Measurements from ENCODE around the gene CHURC1.
"Not testable (repeated sequence)": the region's sequence is repeated elsewhere in the genome, so short reads cannot be mapped to it uniquely, and the experiment has no call there.

Gene CHURC1

DNA sequence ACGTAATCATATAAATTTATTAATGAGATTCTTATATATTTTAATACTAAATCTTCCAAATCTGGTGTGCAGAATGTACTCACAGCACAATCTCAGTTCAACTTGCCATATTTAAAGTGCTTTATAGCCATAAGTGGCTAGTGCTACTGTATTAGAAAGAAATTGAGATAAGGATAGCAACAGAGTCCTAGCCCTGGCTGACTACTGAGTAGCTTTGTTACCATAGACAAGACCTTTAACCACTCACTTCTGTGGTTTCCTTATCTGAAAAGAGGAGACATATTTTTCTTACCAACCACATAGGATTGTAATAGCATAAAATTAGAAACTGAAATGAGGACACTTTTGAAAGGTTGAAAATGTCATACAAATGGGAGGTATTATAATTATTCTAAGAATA is 2.0 kb upstream of the CHURC1 start:
- no peak overlapping the region for H3K4me3 ChIP-seq (ENCODE audit: low read length)
- no peaks in the 10 kb centered on the region for H3K9me3 ChIP-seq (ENCODE audit: control insufficient read depth, low read depth, low read length)
- no peak overlapping the region for H3K27ac ChIP-seq (ENCODE audit: low read length)
- H3K4me1 ChIP-seq (ENCODE audit: control insufficient read depth, low read depth, low read length) = peaks cover 6% of the 10 kb centered on the region
- H3K27me3 ChIP-seq (ENCODE audit: control insufficient read depth, insufficient read depth, low read length) = no peaks in the 10 kb centered on the region
- H3K9ac ChIP-seq (ENCODE audit: low read length) = no peak overlapping the region
- no peaks in the 10 kb centered on the region for H3K36me3 ChIP-seq (ENCODE audit: control insufficient read depth, low read depth, low read length)

DNA sequence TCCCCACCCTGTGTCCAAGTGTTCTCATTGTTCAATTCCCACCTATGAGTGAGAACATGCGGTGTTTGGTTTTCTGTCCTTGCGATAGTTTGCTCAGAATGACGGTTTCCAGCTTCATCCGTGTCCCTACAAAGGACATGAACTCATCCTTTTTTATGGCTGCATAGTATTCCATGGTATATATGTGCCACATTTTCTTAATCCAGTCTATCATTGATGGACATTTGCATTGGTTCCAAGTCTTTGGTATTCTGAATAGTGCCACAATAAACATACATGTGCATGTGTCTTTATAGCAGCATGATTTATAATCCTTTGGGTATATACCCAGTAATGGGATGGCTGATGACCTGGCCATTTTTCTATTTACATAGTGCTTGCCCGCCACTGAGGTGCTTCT is 778 bp upstream of the CHURC1 start:
- H3K27ac ChIP-seq (ENCODE audit: low read length); H3K4me1 ChIP-seq (ENCODE audit: control insufficient read depth, low read depth, low read length); H3K36me3 ChIP-seq (ENCODE audit: control insufficient read depth, low read depth, low read length); H3K9me3 ChIP-seq (ENCODE audit: control insufficient read depth, low read depth, low read length); H3K4me3 ChIP-seq (ENCODE audit: low read length); H3K27me3 ChIP-seq (ENCODE audit: control insufficient read depth, insufficient read depth, low read length); H3K9ac ChIP-seq (ENCODE audit: low read length): not testable (repeated sequence)

DNA sequence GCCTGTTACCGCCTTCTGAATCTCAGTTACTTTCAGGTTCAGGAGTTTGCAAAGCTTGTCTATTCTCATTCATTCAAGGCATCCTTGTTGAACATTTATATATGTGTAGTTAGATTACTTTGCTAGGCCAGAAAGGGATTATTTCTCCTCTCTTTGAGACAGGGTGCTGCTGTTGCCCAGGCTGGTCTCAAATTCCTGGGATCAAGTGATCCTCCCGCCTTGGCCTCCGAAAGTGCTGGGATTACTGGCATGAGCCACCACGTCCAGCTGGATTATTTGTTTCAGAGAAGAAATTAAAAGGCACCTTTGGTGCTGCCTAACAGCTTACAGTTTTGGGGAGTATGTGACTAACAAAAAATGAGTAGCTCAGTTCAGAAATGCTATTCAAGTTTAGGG is 772 bp downstream of the CHURC1 start:
- Histone ChIP-seq H3K9me3 (ENCODE audit: control insufficient read depth, low read depth, low read length) (no peaks in the 10 kb centered on the region), H3K27ac (ENCODE audit: low read length) (peak overlapping the region; percentile 96), H3K9ac (ENCODE audit: low read length) (peak overlapping the region; percentile 99), H3K4me3 (ENCODE audit: low read length) (peak overlapping the region; percentile 99), H3K27me3 (ENCODE audit: control insufficient read depth, insufficient read depth, low read length) (no peaks in the 10 kb centered on the region), H3K36me3 (ENCODE audit: control insufficient read depth, low read depth, low read length) (no peaks in the 10 kb centered on the region), H3K4me1 (ENCODE audit: control insufficient read depth, low read depth, low read length) (peaks cover 6% of the 10 kb centered on the region)

- Histone ChIP-seq H3K27ac (ENCODE audit: low read length) (no peak overlapping the region), H3K27me3 (ENCODE audit: control insufficient read depth, insufficient read depth, low read length) (no peaks in the 10 kb centered on the region), H3K36me3 (ENCODE audit: control insufficient read depth, low read depth, low read length) (no peaks in the 10 kb centered on the region), H3K4me1 (ENCODE audit: control insufficient read depth, low read depth, low read length) (peaks cover 6% of the 10 kb centered on the region), H3K9ac (ENCODE audit: low read length) (no peak overlapping the region), H3K4me3 (ENCODE audit: low read length) (peak overlapping the region; percentile 99), H3K9me3 (ENCODE audit: control insufficient read depth, low read depth, low read length) (no peaks in the 10 kb centered on the region)
Observed at GRCh38 chr14:64915797-64916196, 1.5 kb downstream of the CHURC1 start.

GRCh38 chr14:64918216-64918615 is 4.0 kb downstream of the CHURC1 start:
- Histone ChIP-seq H3K9me3 (ENCODE audit: control insufficient read depth, low read depth, low read length) (no peaks in the 10 kb centered on the region), H3K9ac (ENCODE audit: low read length) (no peak overlapping the region), H3K4me1 (ENCODE audit: control insufficient read depth, low read depth, low read length) (peaks cover 6% of the 10 kb centered on the region), H3K36me3 (ENCODE audit: control insufficient read depth, low read depth, low read length) (no peaks in the 10 kb centered on the region), H3K27ac (ENCODE audit: low read length) (no peak overlapping the region), H3K27me3 (ENCODE audit: control insufficient read depth, insufficient read depth, low read length) (no peaks in the 10 kb centered on the region), H3K4me3 (ENCODE audit: low read length) (no peak overlapping the region)

DNA sequence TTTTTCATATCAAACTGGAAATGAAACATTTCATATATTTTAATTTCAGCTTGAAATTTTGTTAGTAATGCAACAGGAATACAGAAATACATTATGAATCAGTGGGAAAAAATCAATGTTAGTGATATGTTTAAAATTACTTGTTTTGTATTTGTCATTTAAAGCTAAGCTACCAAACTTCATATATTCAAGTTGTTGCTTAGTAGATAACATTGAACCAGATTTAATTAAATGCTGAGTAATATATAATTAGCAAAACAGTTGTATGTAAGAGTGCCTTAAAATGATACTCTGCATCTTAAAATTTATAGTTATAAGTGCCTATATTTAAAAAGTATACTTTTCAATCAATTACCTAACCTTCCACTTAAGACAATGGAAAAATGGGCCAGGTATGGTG is 5.0 kb downstream of the CHURC1 start:
- H3K4me3 ChIP-seq (ENCODE audit: low read length) = no peak overlapping the region
- no peaks in the 10 kb centered on the region for H3K27me3 ChIP-seq (ENCODE audit: control insufficient read depth, insufficient read depth, low read length)
- H3K9me3 ChIP-seq (ENCODE audit: control insufficient read depth, low read depth, low read length) = no peaks in the 10 kb centered on the region
- H3K9ac ChIP-seq (ENCODE audit: low read length) = no peak overlapping the region
- peaks cover 6% of the 10 kb centered on the region for H3K4me1 ChIP-seq (ENCODE audit: control insufficient read depth, low read depth, low read length)
- H3K36me3 ChIP-seq (ENCODE audit: control insufficient read depth, low read depth, low read length) = peaks cover 6% of the 10 kb centered on the region
- H3K27ac ChIP-seq (ENCODE audit: low read length) = no peak overlapping the region

DNA sequence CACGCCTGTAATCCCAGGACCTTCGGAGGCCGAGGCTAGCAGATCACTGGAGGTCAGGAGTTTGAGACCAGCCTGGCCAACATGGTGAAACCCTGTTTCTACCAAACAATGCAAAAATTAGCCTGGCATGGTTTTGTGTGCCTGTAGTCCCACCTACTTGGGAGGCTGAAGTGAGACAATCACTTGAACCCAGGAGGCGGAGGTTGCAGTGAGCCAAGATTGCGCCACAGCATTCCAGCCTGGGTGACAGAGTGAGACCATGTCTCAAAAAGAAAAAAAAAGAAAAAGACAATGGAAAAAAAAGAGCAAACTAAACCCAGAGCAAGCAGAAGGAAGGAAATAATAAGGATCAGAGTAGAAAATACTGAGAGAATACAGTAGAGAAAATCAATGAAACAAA is 5.4 kb downstream of the CHURC1 start:
- no peaks in the 10 kb centered on the region for H3K9me3 ChIP-seq (ENCODE audit: control insufficient read depth, low read depth, low read length)
- H3K27me3 ChIP-seq (ENCODE audit: control insufficient read depth, insufficient read depth, low read length) = no peaks in the 10 kb centered on the region
- H3K27ac ChIP-seq (ENCODE audit: low read length) = no peak overlapping the region
- H3K9ac ChIP-seq (ENCODE audit: low read length) = no peak overlapping the region
- H3K36me3 ChIP-seq (ENCODE audit: control insufficient read depth, low read depth, low read length) = peaks cover 10% of the 10 kb centered on the region
- H3K4me1 ChIP-seq (ENCODE audit: control insufficient read depth, low read depth, low read length) = peaks cover 6% of the 10 kb centered on the region
- no peak overlapping the region for H3K4me3 ChIP-seq (ENCODE audit: low read length)

DNA sequence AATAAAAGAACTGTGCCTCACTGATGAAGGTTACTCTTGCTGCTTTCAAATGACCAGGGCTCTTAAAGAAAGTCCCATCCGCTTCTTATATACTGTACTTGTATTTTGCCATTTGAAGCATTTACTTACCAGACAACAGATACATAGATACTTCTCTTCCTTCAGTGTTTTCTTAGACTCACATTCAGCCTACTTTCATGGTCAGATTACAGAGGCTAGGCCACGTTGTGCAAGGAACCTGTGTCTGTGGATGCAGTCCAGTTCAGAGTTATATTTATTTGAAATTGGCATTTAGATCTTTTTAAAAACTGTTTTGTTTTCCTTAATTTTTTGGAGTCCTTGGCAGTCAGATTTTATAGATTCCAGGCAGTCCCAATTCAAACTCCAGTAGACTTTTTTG is 6.2 kb downstream of the CHURC1 start:
- peaks cover 1% of the 10 kb centered on the region for H3K4me1 ChIP-seq (ENCODE audit: control insufficient read depth, low read depth, low read length)
- H3K9me3 ChIP-seq (ENCODE audit: control insufficient read depth, low read depth, low read length) = no peaks in the 10 kb centered on the region
- peaks cover 18% of the 10 kb centered on the region for H3K36me3 ChIP-seq (ENCODE audit: control insufficient read depth, low read depth, low read length)
- no peak overlapping the region for H3K4me3 ChIP-seq (ENCODE audit: low read length)
- no peak overlapping the region for H3K9ac ChIP-seq (ENCODE audit: low read length)
- H3K27ac ChIP-seq (ENCODE audit: low read length) = no peak overlapping the region
- H3K27me3 ChIP-seq (ENCODE audit: control insufficient read depth, insufficient read depth, low read length) = no peaks in the 10 kb centered on the region

DNA sequence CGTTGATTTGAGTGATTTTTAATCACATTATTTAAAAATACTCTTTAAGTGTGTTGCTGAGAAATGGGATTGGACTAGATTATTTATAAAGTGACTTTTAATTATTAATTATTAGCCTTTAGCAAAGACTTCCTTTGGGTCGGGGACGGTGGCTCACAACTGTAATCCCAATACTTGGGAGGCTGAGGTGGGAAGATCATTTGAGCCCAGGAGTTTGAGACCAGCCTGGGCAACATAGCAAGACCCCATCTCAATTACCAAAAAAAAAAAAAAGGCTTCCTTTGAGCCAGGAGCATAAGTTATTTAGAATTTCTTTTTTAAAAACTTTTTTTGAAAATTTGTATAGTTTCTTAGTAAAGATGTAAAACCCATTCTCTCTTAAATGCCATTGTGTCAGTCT is 8.8 kb downstream of the CHURC1 start:
- Histone ChIP-seq H3K27me3 (ENCODE audit: control insufficient read depth, insufficient read depth, low read length) (no peaks in the 10 kb centered on the region), H3K27ac (ENCODE audit: low read length) (no peak overlapping the region)

GRCh38 chr14:64926398-64926995 is 12.2 kb downstream of the CHURC1 start:
- Histone ChIP-seq H3K9ac (ENCODE audit: low read length) (no peak overlapping the region), H3K4me1 (ENCODE audit: control insufficient read depth, low read depth, low read length) (no peaks in the 10 kb centered on the region), H3K9me3 (ENCODE audit: control insufficient read depth, low read depth, low read length) (no peaks in the 10 kb centered on the region), H3K4me3 (ENCODE audit: low read length) (no peak overlapping the region), H3K36me3 (ENCODE audit: control insufficient read depth, low read depth, low read length) (peaks cover 49% of the 10 kb centered on the region), H3K27ac (ENCODE audit: low read length) (no peak overlapping the region), H3K27me3 (ENCODE audit: control insufficient read depth, insufficient read depth, low read length) (no peaks in the 10 kb centered on the region)

More for the DNA sequence above, 8.8 kb downstream of the CHURC1 start:
- Histone ChIP-seq H3K4me1 (ENCODE audit: control insufficient read depth, low read depth, low read length) (no peaks in the 10 kb centered on the region), H3K36me3 (ENCODE audit: control insufficient read depth, low read depth, low read length) (peaks cover 37% of the 10 kb centered on the region), H3K9me3 (ENCODE audit: control insufficient read depth, low read depth, low read length) (no peaks in the 10 kb centered on the region), H3K9ac (ENCODE audit: low read length) (no peak overlapping the region), H3K4me3 (ENCODE audit: low read length) (no peak overlapping the region)

GRCh38 chr14:64927031-64927430 is 12.8 kb downstream of the CHURC1 start:
- Histone ChIP-seq H3K27me3 (ENCODE audit: control insufficient read depth, insufficient read depth, low read length) (no peaks in the 10 kb centered on the region), H3K27ac (ENCODE audit: low read length) (no peak overlapping the region), H3K4me1 (ENCODE audit: control insufficient read depth, low read depth, low read length) (no peaks in the 10 kb centered on the region), H3K4me3 (ENCODE audit: low read length) (no peak overlapping the region), H3K9ac (ENCODE audit: low read length) (no peak overlapping the region), H3K9me3 (ENCODE audit: control insufficient read depth, low read depth, low read length) (no peaks in the 10 kb centered on the region), H3K36me3 (ENCODE audit: control insufficient read depth, low read depth, low read length) (peaks cover 53% of the 10 kb centered on the region)

GRCh38 chr14:64928239-64929013 is 14.2 kb downstream of the CHURC1 start:
- Histone ChIP-seq H3K4me3 (ENCODE audit: low read length) (no peak overlapping the region), H3K4me1 (ENCODE audit: control insufficient read depth, low read depth, low read length) (no peaks in the 10 kb centered on the region), H3K27ac (ENCODE audit: low read length) (no peak overlapping the region), H3K9ac (ENCODE audit: low read length) (no peak overlapping the region), H3K36me3 (ENCODE audit: control insufficient read depth, low read depth, low read length) (peaks cover 66% of the 10 kb centered on the region), H3K27me3 (ENCODE audit: control insufficient read depth, insufficient read depth, low read length) (no peaks in the 10 kb centered on the region), H3K9me3 (ENCODE audit: control insufficient read depth, low read depth, low read length) (no peaks in the 10 kb centered on the region)
